ENCODE results near the gene TRIM47. TPM values are rescaled to one million over a fixed set of nuclear protein-coding genes. Genes with fewer than 3 reads are reported as not detected.

The TRIM47 gene
- total and polyA plus RNA-seq, 2 experiments from 2014 or later = 7.2 to 9.9 TPM

DNA sequence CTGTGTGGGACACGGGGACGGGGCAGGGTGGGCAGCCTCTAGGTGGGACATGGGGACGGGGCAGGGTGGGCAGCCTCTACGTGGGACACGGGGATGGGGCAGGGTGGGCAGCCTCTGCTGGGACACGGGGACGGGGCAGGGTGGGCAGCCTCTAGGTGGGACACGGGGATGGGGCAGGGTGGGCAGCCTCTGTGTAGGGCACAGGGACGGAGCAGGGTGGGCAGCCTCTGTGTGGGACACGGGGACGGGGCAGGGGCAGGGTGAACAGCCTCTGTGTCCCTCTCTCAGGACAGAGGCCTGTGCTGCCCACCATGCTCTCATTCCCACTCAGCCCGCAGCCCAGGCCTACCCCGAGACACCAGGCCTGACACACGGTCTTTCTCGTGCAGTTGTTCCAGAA lies 43.2 kb upstream of the TRIM47 start:
- Mint-ChIP-seq H3K4me1 (no peaks in the 10 kb centered on the region), H3K27me3 (ENCODE audit: insufficient read depth, low read depth, poor library complexity) (peaks cover 13% of the 10 kb centered on the region), H3K27ac (no peak overlapping the region), H3K9me3 (no peaks in the 10 kb centered on the region), H3K4me3 (no peak overlapping the region), H3K36me3 (ENCODE audit: low read depth) (peaks cover 8% of the 10 kb centered on the region)
- Histone ChIP-seq H2AFZ (no peak overlapping the region), H3K27ac (ENCODE audit: low read depth) (no peak overlapping the region), H3K36me3 (ENCODE audit: insufficient read depth) (no peaks in the 10 kb centered on the region), H4K20me1 (replicated peaks; ENCODE audit: insufficient read depth) (no peaks in the 10 kb centered on the region), H3K79me2 (replicated peaks; ENCODE audit: insufficient read depth) (no peaks in the 10 kb centered on the region), H3K4me3 (no peak overlapping the region), H3F3A (replicated peaks; ENCODE audit: low read depth) (no peaks in the 10 kb centered on the region), H3K4me1 (ENCODE audit: insufficient read depth) (no peaks in the 10 kb centered on the region), H3K27me3 (ENCODE audit: insufficient read depth) (no peaks in the 10 kb centered on the region), H3K9me2 (ENCODE audit: insufficient read depth) (no peaks in the 10 kb centered on the region), H3K4me2 (no peak overlapping the region)
- TF ChIP-seq, protein P1, sequence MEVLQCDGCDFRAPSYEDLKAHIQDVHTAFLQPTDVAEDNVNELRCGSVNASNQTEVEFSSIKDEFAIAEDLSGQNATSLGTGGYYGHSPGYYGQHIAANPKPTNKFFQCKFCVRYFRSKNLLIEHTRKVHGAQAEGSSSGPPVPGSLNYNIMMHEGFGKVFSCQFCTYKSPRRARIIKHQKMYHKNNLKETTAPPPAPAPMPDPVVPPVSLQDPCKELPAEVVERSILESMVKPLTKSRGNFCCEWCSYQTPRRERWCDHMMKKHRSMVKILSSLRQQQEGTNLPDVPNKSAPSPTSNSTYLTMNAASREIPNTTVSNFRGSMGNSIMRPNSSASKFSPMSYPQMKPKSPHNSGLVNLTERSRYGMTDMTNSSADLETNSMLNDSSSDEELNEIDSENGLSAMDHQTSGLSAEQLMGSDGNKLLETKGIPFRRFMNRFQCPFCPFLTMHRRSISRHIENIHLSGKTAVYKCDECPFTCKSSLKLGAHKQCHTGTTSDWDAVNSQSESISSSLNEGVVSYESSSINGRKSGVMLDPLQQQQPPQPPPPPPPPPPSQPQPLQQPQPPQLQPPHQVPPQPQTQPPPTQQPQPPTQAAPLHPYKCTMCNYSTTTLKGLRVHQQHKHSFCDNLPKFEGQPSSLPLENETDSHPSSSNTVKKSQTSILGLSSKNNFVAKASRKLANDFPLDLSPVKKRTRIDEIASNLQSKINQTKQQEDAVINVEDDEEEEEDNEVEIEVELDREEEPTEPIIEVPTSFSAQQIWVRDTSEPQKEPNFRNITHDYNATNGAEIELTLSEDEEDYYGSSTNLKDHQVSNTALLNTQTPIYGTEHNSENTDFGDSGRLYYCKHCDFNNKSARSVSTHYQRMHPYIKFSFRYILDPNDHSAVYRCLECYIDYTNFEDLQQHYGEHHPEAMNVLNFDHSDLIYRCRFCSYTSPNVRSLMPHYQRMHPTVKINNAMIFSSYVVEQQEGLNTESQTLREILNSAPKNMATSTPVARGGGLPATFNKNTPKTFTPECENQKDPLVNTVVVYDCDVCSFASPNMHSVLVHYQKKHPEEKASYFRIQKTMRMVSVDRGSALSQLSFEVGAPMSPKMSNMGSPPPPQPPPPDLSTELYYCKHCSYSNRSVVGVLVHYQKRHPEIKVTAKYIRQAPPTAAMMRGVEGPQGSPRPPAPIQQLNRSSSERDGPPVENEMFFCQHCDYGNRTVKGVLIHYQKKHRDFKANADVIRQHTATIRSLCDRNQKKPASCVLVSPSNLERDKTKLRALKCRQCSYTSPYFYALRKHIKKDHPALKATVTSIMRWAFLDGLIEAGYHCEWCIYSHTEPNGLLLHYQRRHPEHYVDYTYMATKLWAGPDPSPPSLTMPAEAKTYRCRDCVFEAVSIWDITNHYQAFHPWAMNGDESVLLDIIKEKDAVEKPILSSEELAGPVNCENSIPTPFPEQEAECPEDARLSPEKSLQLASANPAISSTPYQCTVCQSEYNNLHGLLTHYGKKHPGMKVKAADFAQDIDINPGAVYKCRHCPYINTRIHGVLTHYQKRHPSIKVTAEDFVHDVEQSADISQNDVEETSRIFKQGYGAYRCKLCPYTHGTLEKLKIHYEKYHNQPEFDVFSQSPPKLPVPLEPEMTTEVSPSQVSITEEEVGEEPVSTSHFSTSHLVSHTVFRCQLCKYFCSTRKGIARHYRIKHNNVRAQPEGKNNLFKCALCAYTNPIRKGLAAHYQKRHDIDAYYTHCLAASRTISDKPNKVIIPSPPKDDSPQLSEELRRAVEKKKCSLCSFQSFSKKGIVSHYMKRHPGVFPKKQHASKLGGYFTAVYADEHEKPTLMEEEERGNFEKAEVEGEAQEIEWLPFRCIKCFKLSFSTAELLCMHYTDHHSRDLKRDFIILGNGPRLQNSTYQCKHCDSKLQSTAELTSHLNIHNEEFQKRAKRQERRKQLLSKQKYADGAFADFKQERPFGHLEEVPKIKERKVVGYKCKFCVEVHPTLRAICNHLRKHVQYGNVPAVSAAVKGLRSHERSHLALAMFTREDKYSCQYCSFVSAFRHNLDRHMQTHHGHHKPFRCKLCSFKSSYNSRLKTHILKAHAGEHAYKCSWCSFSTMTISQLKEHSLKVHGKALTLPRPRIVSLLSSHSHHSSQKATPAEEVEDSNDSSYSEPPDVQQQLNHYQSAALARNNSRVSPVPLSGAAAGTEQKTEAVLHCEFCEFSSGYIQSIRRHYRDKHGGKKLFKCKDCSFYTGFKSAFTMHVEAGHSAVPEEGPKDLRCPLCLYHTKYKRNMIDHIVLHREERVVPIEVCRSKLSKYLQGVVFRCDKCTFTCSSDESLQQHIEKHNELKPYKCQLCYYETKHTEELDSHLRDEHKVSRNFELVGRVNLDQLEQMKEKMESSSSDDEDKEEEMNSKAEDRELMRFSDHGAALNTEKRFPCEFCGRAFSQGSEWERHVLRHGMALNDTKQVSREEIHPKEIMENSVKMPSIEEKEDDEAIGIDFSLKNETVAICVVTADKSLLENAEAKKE (CRISPR knock-in tag; IDR thresholded peaks at IDR 0.05) = no peak
- no peak for TF ChIP-seq ZNF331 (CRISPR knock-in tag; IDR thresholded peaks at IDR 0.05; ENCODE audit: low read depth)
- TF ChIP-seq, protein P2, sequence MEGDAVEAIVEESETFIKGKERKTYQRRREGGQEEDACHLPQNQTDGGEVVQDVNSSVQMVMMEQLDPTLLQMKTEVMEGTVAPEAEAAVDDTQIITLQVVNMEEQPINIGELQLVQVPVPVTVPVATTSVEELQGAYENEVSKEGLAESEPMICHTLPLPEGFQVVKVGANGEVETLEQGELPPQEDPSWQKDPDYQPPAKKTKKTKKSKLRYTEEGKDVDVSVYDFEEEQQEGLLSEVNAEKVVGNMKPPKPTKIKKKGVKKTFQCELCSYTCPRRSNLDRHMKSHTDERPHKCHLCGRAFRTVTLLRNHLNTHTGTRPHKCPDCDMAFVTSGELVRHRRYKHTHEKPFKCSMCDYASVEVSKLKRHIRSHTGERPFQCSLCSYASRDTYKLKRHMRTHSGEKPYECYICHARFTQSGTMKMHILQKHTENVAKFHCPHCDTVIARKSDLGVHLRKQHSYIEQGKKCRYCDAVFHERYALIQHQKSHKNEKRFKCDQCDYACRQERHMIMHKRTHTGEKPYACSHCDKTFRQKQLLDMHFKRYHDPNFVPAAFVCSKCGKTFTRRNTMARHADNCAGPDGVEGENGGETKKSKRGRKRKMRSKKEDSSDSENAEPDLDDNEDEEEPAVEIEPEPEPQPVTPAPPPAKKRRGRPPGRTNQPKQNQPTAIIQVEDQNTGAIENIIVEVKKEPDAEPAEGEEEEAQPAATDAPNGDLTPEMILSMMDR (conservative IDR thresholded peaks at IDR 0.05; ENCODE audit: low read depth in 2 of 2) = no peak
- TF ChIP-seq, protein P3, sequence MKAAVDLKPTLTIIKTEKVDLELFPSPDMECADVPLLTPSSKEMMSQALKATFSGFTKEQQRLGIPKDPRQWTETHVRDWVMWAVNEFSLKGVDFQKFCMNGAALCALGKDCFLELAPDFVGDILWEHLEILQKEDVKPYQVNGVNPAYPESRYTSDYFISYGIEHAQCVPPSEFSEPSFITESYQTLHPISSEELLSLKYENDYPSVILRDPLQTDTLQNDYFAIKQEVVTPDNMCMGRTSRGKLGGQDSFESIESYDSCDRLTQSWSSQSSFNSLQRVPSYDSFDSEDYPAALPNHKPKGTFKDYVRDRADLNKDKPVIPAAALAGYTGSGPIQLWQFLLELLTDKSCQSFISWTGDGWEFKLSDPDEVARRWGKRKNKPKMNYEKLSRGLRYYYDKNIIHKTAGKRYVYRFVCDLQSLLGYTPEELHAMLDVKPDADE (IDR thresholded peaks at IDR 0.05) = no peak
- no peak for TF ChIP-seq JUNB (IDR thresholded peaks at IDR 0.05; ENCODE audit: unreplicated experiment)
- TF ChIP-seq STAT1 (IDR thresholded peaks at IDR 0.05; ENCODE audit: unreplicated experiment) = no peak
- TF ChIP-seq NANOG (IDR thresholded peaks at IDR 0.05; ENCODE audit: borderline replicate concordance) = no peak
- TF ChIP-seq, protein P4, sequence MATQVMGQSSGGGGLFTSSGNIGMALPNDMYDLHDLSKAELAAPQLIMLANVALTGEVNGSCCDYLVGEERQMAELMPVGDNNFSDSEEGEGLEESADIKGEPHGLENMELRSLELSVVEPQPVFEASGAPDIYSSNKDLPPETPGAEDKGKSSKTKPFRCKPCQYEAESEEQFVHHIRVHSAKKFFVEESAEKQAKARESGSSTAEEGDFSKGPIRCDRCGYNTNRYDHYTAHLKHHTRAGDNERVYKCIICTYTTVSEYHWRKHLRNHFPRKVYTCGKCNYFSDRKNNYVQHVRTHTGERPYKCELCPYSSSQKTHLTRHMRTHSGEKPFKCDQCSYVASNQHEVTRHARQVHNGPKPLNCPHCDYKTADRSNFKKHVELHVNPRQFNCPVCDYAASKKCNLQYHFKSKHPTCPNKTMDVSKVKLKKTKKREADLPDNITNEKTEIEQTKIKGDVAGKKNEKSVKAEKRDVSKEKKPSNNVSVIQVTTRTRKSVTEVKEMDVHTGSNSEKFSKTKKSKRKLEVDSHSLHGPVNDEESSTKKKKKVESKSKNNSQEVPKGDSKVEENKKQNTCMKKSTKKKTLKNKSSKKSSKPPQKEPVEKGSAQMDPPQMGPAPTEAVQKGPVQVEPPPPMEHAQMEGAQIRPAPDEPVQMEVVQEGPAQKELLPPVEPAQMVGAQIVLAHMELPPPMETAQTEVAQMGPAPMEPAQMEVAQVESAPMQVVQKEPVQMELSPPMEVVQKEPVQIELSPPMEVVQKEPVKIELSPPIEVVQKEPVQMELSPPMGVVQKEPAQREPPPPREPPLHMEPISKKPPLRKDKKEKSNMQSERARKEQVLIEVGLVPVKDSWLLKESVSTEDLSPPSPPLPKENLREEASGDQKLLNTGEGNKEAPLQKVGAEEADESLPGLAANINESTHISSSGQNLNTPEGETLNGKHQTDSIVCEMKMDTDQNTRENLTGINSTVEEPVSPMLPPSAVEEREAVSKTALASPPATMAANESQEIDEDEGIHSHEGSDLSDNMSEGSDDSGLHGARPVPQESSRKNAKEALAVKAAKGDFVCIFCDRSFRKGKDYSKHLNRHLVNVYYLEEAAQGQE (IDR thresholded peaks at IDR 0.05; ENCODE audit: unreplicated experiment) = no peak
- no peak for TF ChIP-seq EZH2phosphoT487 (IDR thresholded peaks at IDR 0.05; ENCODE audit: unreplicated experiment)
- TF ChIP-seq CREB1 (CRISPR knock-in tag; IDR thresholded peaks at IDR 0.05; ENCODE audit: low read depth) = no peak
- TF ChIP-seq ZNF114 (CRISPR knock-in tag; IDR thresholded peaks at IDR 0.05) = no peak
- no peak for TF ChIP-seq POLR2AphosphoS5 (IDR thresholded peaks at IDR 0.05; ENCODE audit: low read depth)
- TF ChIP-seq EZH2 (IDR thresholded peaks at IDR 0.05; ENCODE audit: low read depth, unreplicated experiment) = no peak
- ATAC-seq (no peak), DNase-seq (ENCODE audit: low spot score) (no peak)

All from GM23338 (cell line).